Measurements from ENCODE around the gene CNOT6. TPM values are rescaled to one million over a fixed set of nuclear protein-coding genes. Genes with fewer than 3 reads are reported as not detected.

CNOT6 gene
- total RNA-seq, 1 donor from 2014 or later: 55.7 TPM

DNA sequence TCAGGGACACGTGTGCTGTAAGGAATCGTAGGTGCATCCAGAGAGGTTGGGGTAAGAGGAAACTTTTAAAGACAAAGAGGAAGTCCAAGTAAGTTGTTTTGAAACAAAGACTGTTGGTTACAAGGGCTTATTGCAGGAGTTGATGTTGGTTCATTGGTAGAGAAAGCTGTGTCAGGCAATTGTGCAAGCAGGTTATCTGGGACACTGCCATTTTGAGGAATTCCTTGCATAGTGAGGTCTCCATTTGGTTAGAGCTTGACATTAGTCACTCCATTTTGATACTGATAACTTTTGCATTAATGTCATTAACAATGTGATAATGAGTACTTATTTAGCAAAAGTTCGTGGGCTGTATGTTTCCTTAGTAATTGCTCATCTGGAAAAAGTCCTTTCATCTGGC lies 24.9 kb downstream of the CNOT6 start:
- Mint-ChIP-seq H3K4me1 (ENCODE audit: unreplicated experiment) (peaks cover 45% of the 10 kb centered on the region), H3K4me3 (no peak overlapping the region), H3K27me3 (no peaks in the 10 kb centered on the region), H3K27ac (no peak overlapping the region), H3K9me3 (no peaks in the 10 kb centered on the region), H3K36me3 (peaks cover 20% of the 10 kb centered on the region)
- TF ChIP-seq, protein P1, sequence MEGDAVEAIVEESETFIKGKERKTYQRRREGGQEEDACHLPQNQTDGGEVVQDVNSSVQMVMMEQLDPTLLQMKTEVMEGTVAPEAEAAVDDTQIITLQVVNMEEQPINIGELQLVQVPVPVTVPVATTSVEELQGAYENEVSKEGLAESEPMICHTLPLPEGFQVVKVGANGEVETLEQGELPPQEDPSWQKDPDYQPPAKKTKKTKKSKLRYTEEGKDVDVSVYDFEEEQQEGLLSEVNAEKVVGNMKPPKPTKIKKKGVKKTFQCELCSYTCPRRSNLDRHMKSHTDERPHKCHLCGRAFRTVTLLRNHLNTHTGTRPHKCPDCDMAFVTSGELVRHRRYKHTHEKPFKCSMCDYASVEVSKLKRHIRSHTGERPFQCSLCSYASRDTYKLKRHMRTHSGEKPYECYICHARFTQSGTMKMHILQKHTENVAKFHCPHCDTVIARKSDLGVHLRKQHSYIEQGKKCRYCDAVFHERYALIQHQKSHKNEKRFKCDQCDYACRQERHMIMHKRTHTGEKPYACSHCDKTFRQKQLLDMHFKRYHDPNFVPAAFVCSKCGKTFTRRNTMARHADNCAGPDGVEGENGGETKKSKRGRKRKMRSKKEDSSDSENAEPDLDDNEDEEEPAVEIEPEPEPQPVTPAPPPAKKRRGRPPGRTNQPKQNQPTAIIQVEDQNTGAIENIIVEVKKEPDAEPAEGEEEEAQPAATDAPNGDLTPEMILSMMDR (conservative IDR thresholded peaks at IDR 0.05): no peak
- no peak for DNase-seq (ENCODE audit: extremely low spot score, unreplicated experiment)

DNA sequence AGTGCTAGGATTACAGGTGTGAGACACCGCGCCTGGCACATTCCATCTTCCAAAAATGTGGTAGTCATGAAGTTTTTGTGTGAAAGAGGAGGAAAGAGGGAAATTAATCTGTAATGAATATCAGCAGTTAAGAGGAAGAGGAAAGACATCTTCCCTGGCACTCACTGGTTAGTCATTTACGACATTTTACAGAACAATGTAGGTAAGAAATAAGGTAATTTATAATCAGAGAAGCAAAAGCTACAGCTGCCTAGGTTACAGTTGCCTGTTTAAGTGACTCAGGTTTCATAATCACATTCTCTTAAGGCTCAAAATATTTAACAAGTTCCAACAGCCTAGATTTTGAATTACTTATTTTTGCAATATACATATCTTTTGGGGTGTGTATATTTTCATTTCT lies 26.9 kb downstream of the CNOT6 start:
- H3K9me3 Mint-ChIP-seq: no peaks in the 10 kb centered on the region
- TF ChIP-seq, protein P1 (conservative IDR thresholded peaks at IDR 0.05): no peak
- H3K4me1 Mint-ChIP-seq (ENCODE audit: unreplicated experiment): peaks cover 46% of the 10 kb centered on the region
- H3K4me3 Mint-ChIP-seq: no peak overlapping the region
- no peaks in the 10 kb centered on the region for H3K27me3 Mint-ChIP-seq
- peak overlapping the region; percentile 70 for H3K27ac Mint-ChIP-seq
- peaks cover 18% of the 10 kb centered on the region for H3K36me3 Mint-ChIP-seq
- no peak for DNase-seq (ENCODE audit: extremely low spot score, unreplicated experiment)

DNA sequence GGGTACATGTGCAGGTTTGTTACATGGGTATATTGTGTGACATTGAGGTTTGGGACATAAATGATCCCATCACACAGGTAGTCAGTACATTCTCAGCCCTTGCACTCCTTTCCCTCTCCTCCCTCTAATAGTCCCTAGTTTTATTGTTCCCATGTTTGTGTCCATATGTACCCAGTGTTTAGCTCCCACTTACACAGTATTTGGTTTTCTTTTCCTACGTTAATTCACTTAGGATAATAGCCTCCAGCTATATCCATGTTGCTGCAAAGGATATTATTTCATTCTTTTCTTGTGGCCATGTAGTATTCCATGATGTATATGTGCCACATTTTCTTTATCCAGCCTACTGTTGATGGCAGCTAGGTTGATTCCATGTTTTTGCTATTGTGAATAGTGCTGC lies 27.4 kb downstream of the CNOT6 start:
- peaks cover 20% of the 10 kb centered on the region for H3K36me3 Mint-ChIP-seq
- TF ChIP-seq, protein P1 (conservative IDR thresholded peaks at IDR 0.05): no peak
- H3K27me3 Mint-ChIP-seq: no peaks in the 10 kb centered on the region
- DNase-seq (ENCODE audit: extremely low spot score, unreplicated experiment): no peak
- no peaks in the 10 kb centered on the region for H3K9me3 Mint-ChIP-seq
- no peak overlapping the region for H3K4me3 Mint-ChIP-seq
- no peak overlapping the region for H3K27ac Mint-ChIP-seq
- peaks cover 51% of the 10 kb centered on the region for H3K4me1 Mint-ChIP-seq (ENCODE audit: unreplicated experiment)

DNA sequence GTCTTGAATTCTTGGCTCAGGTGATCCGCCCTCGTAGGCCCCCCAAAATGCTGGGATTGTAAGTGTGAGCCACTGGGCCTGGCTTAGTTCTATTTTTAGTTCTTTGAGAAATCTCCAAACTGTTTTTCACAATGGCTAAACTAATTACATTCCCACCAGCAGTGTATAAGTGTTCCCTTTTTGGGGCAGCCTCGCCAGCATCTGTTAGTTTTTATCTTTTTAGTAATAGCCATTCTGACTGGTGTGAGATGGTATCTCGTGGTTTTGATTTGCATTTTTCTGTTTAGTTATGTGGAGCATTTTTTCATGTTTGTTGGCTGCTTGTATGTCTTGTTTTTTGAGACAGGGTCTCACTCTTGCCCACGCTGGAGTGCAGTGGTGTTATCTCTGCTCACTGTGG lies 28.2 kb downstream of the CNOT6 start:
- Mint-ChIP-seq H3K27ac (no peak overlapping the region), H3K36me3 (peaks cover 19% of the 10 kb centered on the region), H3K9me3 (no peaks in the 10 kb centered on the region), H3K27me3 (no peaks in the 10 kb centered on the region), H3K4me1 (ENCODE audit: unreplicated experiment) (peaks cover 52% of the 10 kb centered on the region), H3K4me3 (peak overlapping the region; percentile 21)
- TF ChIP-seq, protein P1 (conservative IDR thresholded peaks at IDR 0.05): no peak
- DNase-seq (ENCODE audit: extremely low spot score, unreplicated experiment): no peak

DNA sequence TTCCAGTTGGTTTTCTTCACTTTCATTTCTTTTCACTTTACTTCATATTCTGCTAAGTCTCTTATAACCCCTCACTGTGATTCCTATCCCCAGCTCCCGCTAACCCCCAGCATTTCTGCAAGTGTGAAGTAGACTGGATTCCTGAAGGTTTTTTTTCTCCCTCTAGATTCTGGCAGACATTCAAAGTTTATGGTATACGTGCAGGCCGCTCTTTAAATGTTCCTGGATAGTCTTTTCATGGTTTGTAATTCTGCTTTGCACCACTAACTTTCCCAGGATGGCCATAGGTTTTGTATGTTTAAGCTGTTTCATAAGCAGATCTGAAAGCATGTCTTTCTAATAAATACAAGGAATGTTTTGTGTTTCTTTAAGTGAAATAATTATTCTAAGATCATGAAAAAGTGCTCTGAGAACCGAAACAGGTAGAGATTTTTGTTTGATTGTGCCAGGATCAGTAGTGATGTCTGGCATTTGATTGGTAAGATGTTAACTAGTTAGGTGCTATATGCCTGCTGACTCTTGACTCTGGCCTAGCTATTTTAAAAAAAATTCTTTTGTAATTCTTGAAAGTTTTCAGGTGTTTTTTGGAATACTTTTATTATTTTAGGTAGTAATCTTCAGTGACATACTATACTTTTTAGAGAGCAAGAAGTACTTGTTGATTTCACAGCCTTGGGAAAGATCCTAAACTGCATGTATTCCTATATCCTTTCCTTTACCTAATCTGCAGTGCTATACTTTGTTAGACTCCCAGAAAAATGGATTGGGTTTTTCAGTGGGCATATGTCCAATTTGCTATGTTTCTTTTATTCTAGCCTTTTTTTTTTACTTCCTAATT lies 29.7 kb downstream of the CNOT6 start:
- no peak overlapping the region for H3K27ac Mint-ChIP-seq
- H3K4me3 Mint-ChIP-seq: peak overlapping the region; percentile 1
- no peaks in the 10 kb centered on the region for H3K27me3 Mint-ChIP-seq
- H3K9me3 Mint-ChIP-seq: no peaks in the 10 kb centered on the region
- TF ChIP-seq, protein P1 (conservative IDR thresholded peaks at IDR 0.05): no peak
- H3K4me1 Mint-ChIP-seq (ENCODE audit: unreplicated experiment): peaks cover 47% of the 10 kb centered on the region
- H3K36me3 Mint-ChIP-seq: peaks cover 21% of the 10 kb centered on the region
- DNase-seq (ENCODE audit: extremely low spot score, unreplicated experiment): no peak

All from type B pancreatic cell (in vitro differentiated cells).